Smooth muscle cell (in vitro differentiated cells): ENCODE results near the gene TNFAIP8. TPM values are rescaled to one million over a fixed set of nuclear protein-coding genes. Genes with fewer than 3 reads are reported as not detected.

Source experiments
- DNase-seq: peaks from one replicate; lab custom pipeline; 2025; ENCODE audit not compliant: unreplicated experiment; lab: John Stamatoyannopoulos, UW
- H2AFZ ChIP-seq: fragments of 200-600 bp; sonication (generic); 2 replicates; pipeline ENCODE4 v1.6.0; 2016; ENCODE audit warnings: antibody characterized with exemption, low read depth, mild to moderate bottlenecking
- H3F3A ChIP-seq: fragments of 200-600 bp; sonication (generic); 2 replicates; pipeline ENCODE4 v1.6.0; 2017; ENCODE audit warnings: antibody characterized with exemption, low read depth
- H3K27ac ChIP-seq: fragments of 200-600 bp; sonication (generic); 2 replicates; pipeline ENCODE4 v1.5.1; 2016; ENCODE audit warnings: low read depth, mild to moderate bottlenecking
- H3K27me3 ChIP-seq: fragments of 200-600 bp; sonication (generic); 2 replicates; pipeline ENCODE4 v1.6.1; 2016; ENCODE audit warnings: low read depth, mild to moderate bottlenecking
- H3K36me3 ChIP-seq: fragments of 200-600 bp; sonication (generic); 2 replicates; pipeline ENCODE4 v1.5.1; 2016; ENCODE audit warnings: low read depth
- H3K4me1 ChIP-seq: fragments of 200-600 bp; sonication (generic); 2 replicates; pipeline ENCODE4 v1.5.1; 2016; ENCODE audit warnings: low read depth
- H3K4me2 ChIP-seq: fragments of 200-600 bp; sonication (generic); 2 replicates; pipeline ENCODE4 v1.6.0; 2016; ENCODE audit warnings: mild to moderate bottlenecking
- H3K4me3 ChIP-seq: fragments of 200-600 bp; sonication (generic); 2 replicates; pipeline ENCODE4 v1.5.1; 2016; ENCODE audit warnings: mild to moderate bottlenecking
- H3K79me2 ChIP-seq: fragments of 200-600 bp; sonication (generic); 2 replicates; pipeline ENCODE4 v1.6.0; 2016; ENCODE audit warnings: low read depth, mild to moderate bottlenecking
- H3K9ac ChIP-seq: fragments of 200-600 bp; sonication (generic); 2 replicates; pipeline ENCODE4 v1.6.0; 2016; ENCODE audit warnings: low read depth
- H3K9me3 ChIP-seq: fragments of 200-600 bp; sonication (generic); replicated peaks from 2 replicates; pipeline ENCODE4 v1.5.1; 2016; ENCODE audit warnings: low read depth
- H4K20me1 ChIP-seq: fragments of 200-600 bp; sonication (generic); 2 replicates; pipeline ENCODE4 v1.6.0; 2016; ENCODE audit warnings: low read depth
- WGBS: methylation state at CpG from one replicate; pipeline ENCODE4 v1.1.7; 2016; ENCODE audit warnings: low lambda C conversion rate; 5-methylcytosine and 5-hydroxymethylcytosine counted together
- polyA plus RNA-seq: library from polyadenylated mRNA; unstranded; fragments of >200 nt; fragmentation: Nextera tagmentation; extraction: Ambion mirVana; gene quantifications from 2 replicates; pipeline ENCODE4 v1.2.1, GENCODE V29; 2016
- total RNA-seq: library from RNA; depleted of rRNA; stranded (reverse); fragments of >200 nt; gene quantifications from 2 replicates; pipeline ENCODE4 v1.2.3, GENCODE V29; 2014
- TF ChIP-seq, protein P1 (sequence below): fragments of 200-600 bp; sonication (generic); IDR thresholded peaks from 2 replicates; pipeline ENCODE4 v1.5.1; 2017; ENCODE audit warnings: borderline replicate concordance, mild to moderate bottlenecking, antibody characterized with exemption; ENCODE audit not compliant: insufficient read depth, poor library complexity, severe bottlenecking

Gene TNFAIP8
- total and polyA plus RNA-seq, 2 experiments from 2014 or later: 15.7 to 81.2 TPM

DNA sequence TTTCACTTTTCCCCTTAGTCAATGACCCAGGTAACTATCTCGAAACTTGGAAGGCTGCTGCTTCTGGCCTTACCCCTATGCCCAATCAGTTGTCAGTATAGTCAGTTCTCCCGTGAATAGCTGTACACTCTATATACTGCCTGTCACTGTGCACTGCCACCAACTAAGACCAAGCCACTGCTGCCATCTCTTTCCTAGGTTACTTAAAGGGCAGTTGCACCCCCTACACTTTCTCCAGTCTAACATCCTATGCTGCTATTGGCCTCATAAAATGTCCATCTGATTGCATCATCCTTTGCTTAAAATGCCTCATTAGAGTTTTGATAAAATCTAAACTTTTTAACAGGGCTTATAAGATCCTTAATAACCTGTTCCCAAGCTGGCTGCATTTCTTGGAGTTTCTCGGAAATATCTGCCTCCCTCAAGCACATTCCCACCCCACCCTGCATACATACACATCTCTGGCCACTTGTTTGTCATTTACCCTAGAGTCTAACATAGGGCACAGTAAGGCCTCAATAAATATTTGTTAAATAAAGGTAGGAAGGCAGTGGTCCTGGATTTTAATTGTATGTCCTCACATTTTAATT is 32.8 kb upstream of the TNFAIP8 start:
- Histone ChIP-seq H3K79me2 (peaks cover 60% of the 10 kb centered on the region), H3K36me3 (no peaks in the 10 kb centered on the region), H3K9ac (peak overlapping the region; percentile 77), H3F3A (peaks cover 21% of the 10 kb centered on the region), H3K4me1 (peaks cover 31% of the 10 kb centered on the region), H3K4me3 (no peak overlapping the region), H3K9me3 (no peaks in the 10 kb centered on the region), H4K20me1 (no peaks in the 10 kb centered on the region), H2AFZ (no peak overlapping the region), H3K4me2 (peak overlapping the region; percentile 73), H3K27ac (peak overlapping the region; percentile 97), H3K27me3 (no peaks in the 10 kb centered on the region)
- no peak for DNase-seq
- WGBS: 54% methylated on average over 3 of the region's 3 CpGs
- TF ChIP-seq, protein P1, sequence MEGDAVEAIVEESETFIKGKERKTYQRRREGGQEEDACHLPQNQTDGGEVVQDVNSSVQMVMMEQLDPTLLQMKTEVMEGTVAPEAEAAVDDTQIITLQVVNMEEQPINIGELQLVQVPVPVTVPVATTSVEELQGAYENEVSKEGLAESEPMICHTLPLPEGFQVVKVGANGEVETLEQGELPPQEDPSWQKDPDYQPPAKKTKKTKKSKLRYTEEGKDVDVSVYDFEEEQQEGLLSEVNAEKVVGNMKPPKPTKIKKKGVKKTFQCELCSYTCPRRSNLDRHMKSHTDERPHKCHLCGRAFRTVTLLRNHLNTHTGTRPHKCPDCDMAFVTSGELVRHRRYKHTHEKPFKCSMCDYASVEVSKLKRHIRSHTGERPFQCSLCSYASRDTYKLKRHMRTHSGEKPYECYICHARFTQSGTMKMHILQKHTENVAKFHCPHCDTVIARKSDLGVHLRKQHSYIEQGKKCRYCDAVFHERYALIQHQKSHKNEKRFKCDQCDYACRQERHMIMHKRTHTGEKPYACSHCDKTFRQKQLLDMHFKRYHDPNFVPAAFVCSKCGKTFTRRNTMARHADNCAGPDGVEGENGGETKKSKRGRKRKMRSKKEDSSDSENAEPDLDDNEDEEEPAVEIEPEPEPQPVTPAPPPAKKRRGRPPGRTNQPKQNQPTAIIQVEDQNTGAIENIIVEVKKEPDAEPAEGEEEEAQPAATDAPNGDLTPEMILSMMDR: no peak

DNA sequence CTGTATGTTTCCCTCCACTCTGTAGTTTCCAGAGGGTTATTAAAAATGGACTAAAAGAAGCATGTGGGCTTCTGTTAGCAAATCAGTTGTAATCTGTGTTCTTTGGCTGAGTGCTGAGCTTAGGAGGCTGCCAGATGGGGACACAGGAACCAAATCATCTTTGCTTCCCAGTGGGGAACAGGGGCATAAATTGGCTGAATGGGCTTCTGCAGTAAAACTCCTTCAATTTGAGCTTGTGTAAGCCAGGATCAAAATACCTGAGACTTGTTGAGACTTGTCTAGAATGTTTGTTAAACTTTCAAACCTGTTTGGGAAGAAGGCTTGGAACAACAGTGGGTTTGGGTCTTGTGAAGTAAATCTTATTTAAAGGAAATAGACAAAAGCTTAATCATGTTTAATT is 32.2 kb upstream of the TNFAIP8 start:
- H3K9me3 ChIP-seq: no peaks in the 10 kb centered on the region
- no peaks in the 10 kb centered on the region for H4K20me1 ChIP-seq
- H2AFZ ChIP-seq: no peak overlapping the region
- no peaks in the 10 kb centered on the region for H3K36me3 ChIP-seq
- H3K79me2 ChIP-seq: peaks cover 54% of the 10 kb centered on the region
- H3K4me1 ChIP-seq: peaks cover 37% of the 10 kb centered on the region
- peaks cover 21% of the 10 kb centered on the region for H3F3A ChIP-seq
- peak overlapping the region; percentile 97 for H3K27ac ChIP-seq
- H3K4me2 ChIP-seq: peak overlapping the region; percentile 73
- TF ChIP-seq, protein P1: no peak
- no peaks in the 10 kb centered on the region for H3K27me3 ChIP-seq
- no peak overlapping the region for H3K4me3 ChIP-seq
- no peak for DNase-seq
- peak overlapping the region; percentile 77 for H3K9ac ChIP-seq

DNA sequence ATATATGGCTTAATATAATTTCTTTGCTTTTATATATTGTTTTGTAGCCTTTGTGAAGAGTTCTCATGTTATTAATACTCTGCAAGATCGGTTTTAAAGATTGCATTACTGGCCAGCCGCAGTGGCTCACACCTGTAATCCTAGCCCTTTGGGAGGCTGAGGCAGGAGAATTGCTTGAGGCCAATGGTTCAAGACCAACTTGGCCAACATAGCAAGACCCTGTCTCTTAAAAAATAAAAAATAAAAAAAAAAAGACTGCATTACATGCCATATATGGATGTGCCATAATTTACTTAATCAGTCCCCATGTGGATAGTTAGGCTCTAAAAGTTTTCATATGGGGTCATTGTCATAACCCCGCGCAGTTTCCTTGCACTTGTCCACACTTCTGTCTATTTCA is 31.0 kb upstream of the TNFAIP8 start:
- TF ChIP-seq, protein P1: no peak
- H3K9ac ChIP-seq: peak overlapping the region; percentile 31
- H3K4me3 ChIP-seq: peak overlapping the region; percentile 14
- DNase-seq: no peak
- H3K27me3 ChIP-seq: no peaks in the 10 kb centered on the region
- 79% methylated on average over 4 of the region's 4 CpGs for WGBS
- peaks cover 28% of the 10 kb centered on the region for H3F3A ChIP-seq
- peak overlapping the region; percentile 97 for H3K27ac ChIP-seq
- H3K36me3 ChIP-seq: no peaks in the 10 kb centered on the region
- H3K4me2 ChIP-seq: peak overlapping the region; percentile 73
- H3K4me1 ChIP-seq: peaks cover 48% of the 10 kb centered on the region
- H4K20me1 ChIP-seq: no peaks in the 10 kb centered on the region
- H3K9me3 ChIP-seq: no peaks in the 10 kb centered on the region
- peaks cover 42% of the 10 kb centered on the region for H3K79me2 ChIP-seq
- H2AFZ ChIP-seq: no peak overlapping the region

DNA sequence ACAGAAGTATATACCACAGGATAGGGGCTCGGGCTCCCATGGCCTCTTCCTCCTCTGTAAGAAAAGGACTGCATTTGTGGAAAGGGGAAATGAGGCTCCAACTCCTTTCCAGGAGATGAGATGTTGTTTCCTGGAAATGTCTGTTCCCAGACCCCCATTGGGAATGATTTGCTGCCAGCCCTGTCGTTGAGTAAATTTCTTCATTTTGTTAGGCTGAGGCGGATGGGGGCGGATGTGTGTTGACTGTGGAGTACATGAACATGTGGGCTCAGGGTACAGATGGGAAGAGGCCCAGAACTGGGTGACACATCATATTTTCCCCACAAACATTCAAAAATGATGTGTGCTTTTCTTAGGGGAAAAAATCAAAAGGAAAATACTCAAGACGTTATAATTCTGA is 28.8 kb upstream of the TNFAIP8 start:
- Histone ChIP-seq H3K27me3 (no peaks in the 10 kb centered on the region), H4K20me1 (no peaks in the 10 kb centered on the region), H3K4me3 (no peak overlapping the region), H3K27ac (peak overlapping the region; percentile 97), H3K4me1 (peaks cover 40% of the 10 kb centered on the region), H3K79me2 (peaks cover 35% of the 10 kb centered on the region), H3F3A (peaks cover 23% of the 10 kb centered on the region), H3K4me2 (peak overlapping the region; percentile 64), H3K9ac (peak overlapping the region; percentile 43), H3K36me3 (no peaks in the 10 kb centered on the region), H3K9me3 (no peaks in the 10 kb centered on the region), H2AFZ (no peak overlapping the region)
- TF ChIP-seq, protein P1: no peak
- no peak for DNase-seq
- 66% methylated on average over 5 of the region's 5 CpGs for WGBS
